Stimulated activated CD4-positive, alpha-beta T cell treated with anti-CD3 and anti-CD28 coated beads, Interleukin-2, amount 100 ng/mL, for 4 hours (primary cell): ENCODE measurements around the gene MAGEA12.
"Not testable (repeated sequence)": the region's sequence is repeated elsewhere in the genome, so short reads cannot be mapped to it uniquely, and the experiment has no call there.

Source experiments
- DNase-seq: peaks from one replicate; pipeline ENCODE4 v3.0.0-alpha.2; 2020; ENCODE audit warnings: low read depth

MAGEA12 gene

DNA sequence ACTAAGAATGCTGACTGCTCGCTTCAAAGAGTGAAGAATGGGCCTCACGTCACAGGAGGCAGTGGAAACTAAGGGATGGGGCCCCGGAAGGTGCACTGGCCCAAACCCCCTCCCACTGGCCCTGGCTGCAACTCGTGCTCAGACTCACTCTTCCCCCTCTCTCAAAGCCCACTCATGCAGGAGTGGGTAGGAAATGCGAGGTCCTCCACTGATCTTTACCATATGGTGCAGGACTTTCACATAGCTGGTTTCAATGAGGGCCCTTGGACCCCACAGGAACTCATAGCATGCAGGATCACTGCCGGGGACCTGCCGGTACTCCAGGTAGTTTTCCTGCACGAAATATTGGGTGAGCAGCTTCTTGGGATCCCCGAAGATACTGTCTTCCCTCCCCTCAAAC is 33.0 kb downstream of the MAGEA12 start:
- DNase-seq = not testable (repeated sequence)

DNA sequence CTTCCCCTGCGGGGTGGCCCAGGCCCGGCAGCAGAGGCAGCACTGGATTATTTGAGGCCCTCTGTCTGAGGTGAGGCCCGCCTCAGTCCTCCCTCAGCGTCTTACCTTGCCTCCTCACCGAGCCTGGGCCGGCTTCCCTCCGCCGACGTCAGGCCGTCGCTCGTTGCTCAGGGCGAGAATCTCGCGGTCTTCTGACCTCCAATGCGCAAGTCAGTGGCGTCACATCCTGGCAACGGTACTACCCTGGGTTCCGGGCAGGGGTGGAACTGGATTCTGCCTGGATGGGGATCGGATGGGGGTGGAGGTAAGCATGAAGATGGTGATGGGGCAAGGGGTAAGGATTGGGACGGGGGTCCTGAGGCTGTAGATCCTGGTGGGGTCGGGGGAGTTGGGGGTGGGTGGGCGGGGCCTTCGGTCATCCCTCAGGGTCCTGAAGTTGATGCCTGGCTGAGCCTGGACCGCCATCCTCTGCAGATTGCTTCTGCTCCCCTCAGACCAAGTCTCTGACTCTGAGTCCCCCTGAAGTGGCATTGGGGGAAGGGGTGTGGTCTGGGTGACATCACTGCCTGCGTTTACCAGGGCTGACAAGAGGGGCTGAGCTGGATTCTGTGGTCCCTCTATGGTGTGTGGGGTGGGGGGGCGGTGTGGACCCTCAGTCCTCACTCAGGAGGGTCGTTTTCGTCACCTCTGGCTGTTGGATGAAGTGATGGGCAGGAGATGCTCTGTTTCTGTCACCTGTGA is 36.2 kb downstream of the MAGEA12 start, which contains the start of gene MAGEA6:
Gene MAGEA6, minus strand, starts transcription at position 141 of the 741 bp plus-strand sequence. CDS start 2,039 bp downstream, outside the sequence.
- DNase-seq = not testable (repeated sequence)

DNA sequence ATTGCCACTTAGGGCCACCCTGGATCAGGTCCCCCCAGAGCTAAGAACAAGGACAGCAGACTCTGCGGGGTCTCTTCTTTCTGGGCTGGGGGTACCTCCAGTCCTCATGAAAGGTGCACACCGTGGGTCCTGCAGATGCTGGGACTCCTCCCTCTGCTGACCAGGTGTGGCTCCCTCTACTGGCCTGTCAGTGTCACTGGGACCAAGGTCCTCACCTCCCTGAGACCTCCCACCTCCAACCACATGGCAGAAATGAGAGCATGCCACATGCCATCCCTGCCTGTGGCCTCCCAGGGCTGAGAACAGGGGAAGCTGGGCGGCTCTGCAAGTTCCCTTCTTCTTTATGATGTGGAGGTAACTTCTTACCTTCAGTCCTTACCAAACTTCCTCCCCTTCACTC is 53.5 kb downstream of the MAGEA12 start:
- not testable (repeated sequence) for DNase-seq
